ENCODE measurements around the gene WDR47.

DNA sequence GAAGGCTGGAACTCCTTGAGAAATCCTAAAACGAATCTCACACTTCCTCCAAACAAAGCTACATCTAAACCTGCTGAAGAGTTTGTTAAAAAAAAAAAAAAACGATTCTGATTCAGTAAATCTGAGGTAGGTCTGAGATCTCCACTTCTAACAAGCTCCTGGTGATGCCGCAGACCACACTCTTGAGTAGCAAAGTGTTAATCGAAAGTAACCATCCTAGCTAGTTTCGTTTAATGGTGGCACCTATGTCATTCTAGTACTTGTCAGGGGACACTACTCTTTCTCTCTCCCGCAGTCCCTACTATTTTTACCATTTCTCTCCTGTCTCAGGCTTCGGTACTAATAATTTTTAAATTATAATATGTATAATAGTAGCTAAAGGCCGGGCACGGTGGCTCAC lies 80.7 kb downstream of the WDR47 start:
- TF ChIP-seq, protein P1, sequence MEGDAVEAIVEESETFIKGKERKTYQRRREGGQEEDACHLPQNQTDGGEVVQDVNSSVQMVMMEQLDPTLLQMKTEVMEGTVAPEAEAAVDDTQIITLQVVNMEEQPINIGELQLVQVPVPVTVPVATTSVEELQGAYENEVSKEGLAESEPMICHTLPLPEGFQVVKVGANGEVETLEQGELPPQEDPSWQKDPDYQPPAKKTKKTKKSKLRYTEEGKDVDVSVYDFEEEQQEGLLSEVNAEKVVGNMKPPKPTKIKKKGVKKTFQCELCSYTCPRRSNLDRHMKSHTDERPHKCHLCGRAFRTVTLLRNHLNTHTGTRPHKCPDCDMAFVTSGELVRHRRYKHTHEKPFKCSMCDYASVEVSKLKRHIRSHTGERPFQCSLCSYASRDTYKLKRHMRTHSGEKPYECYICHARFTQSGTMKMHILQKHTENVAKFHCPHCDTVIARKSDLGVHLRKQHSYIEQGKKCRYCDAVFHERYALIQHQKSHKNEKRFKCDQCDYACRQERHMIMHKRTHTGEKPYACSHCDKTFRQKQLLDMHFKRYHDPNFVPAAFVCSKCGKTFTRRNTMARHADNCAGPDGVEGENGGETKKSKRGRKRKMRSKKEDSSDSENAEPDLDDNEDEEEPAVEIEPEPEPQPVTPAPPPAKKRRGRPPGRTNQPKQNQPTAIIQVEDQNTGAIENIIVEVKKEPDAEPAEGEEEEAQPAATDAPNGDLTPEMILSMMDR (IDR thresholded peaks at IDR 0.05), result no peak
- TF ChIP-seq POLR2A (IDR thresholded peaks at IDR 0.05), result no peak

Measured in ovary (tissue), 3 donors.